D721Med (cell line): ENCODE results near the gene C1RL.
"Not testable (repeated sequence)": the region's sequence is repeated elsewhere in the genome, so short reads cannot be mapped to it uniquely, and the experiment has no call there.

Experiments used
- DNase-seq: peaks from one replicate; pipeline ENCODE4 v3.0.0; 2011; ENCODE audit warnings: low spot score; ENCODE audit not compliant: insufficient read length
- FAIRE-seq: peaks from 2 replicates; lab custom pipeline; 2011; peaks lifted over from hg19 to GRCh38; lab: Jason Lieb, UNC
- CTCF ChIP-seq: IDR thresholded peaks from 2 replicates; pipeline ENCODE4 v1.5.1; 2012; ENCODE audit warnings: mild to moderate bottlenecking, control low read depth; ENCODE audit not compliant: insufficient read depth; ENCODE audit errors: missing control alignments

C1RL gene

GRCh38 chr12:7107636-7108002 is 1.4 kb downstream of the C1RL start:
- TF ChIP-seq CTCF, result no peak
- FAIRE-seq (peak; percentile 46), DNase-seq (peak; percentile 1)

GRCh38 chr12:7107181-7107580 is 1.8 kb downstream of the C1RL start:
- not testable (repeated sequence) for FAIRE-seq, DNase-seq

GRCh38 chr12:7106082-7106481 is 2.9 kb downstream of the C1RL start:
- DNase-seq (no peak), FAIRE-seq (no peak)
- TF ChIP-seq CTCF, result no peak

- TF ChIP-seq CTCF, result no peak
- DNase-seq, result no peak
- FAIRE-seq, result no peak
Observed at GRCh38 chr12:7103837-7104584, 5.0 kb downstream of the C1RL start.

GRCh38 chr12:7102582-7102981 is 6.4 kb downstream of the C1RL start:
- DNase-seq (no peak), FAIRE-seq (no peak)
- no peak for TF ChIP-seq CTCF

- DNase-seq (no peak), FAIRE-seq (no peak)
- TF ChIP-seq CTCF, result no peak
Observed at GRCh38 chr12:7101694-7102131, 7.3 kb downstream of the C1RL start.

GRCh38 chr12:7101047-7101693 is 7.8 kb downstream of the C1RL start:
- DNase-seq (no peak), FAIRE-seq (no peak)
- no peak for TF ChIP-seq CTCF
